Endothelial cell of umbilical vein (primary cell): ENCODE data around the gene CHRM2. TPM values are rescaled to one million over a fixed set of nuclear protein-coding genes. Genes with fewer than 3 reads are reported as not detected.

Experiments used
- BruUV-seq: library from RNA; stranded (reverse); fragments of 400-500 nt; replicated peaks from 2 replicates; lab custom pipeline; 2021; lab: Mats Ljungman, UMichigan
- CTCF ChIA-PET: fragments of 300-600, 350-600 bp; sonication (Branson Sonifier 250); formaldehyde crosslinking; loops from one replicate; lab custom pipeline; 2021; ENCODE audit warnings: antibody characterized with exemption, inconsistent platforms; lab: Charles Lee
- POLR2A ChIA-PET: fragments of 300-600, 350-600 bp; sonication (Branson Sonifier 250); formaldehyde crosslinking; loops from one replicate; lab custom pipeline; 2021; ENCODE audit warnings: antibody characterized with exemption, inconsistent platforms; lab: Charles Lee
- DNase-seq: peaks from one replicate; pipeline ENCODE4 v3.0.0-alpha.2; 2011; ENCODE audit warnings: low read depth, low spot score
- FAIRE-seq: peaks from 2 replicates; lab custom pipeline; 2011; peaks lifted over from hg19 to GRCh38; lab: Jason Lieb, UNC
- H2AFZ ChIP-seq: 2 replicates; pipeline ENCODE4 v1.6.0; 2012; ENCODE audit warnings: low read depth, low read length, control low read depth, inconsistent platforms
- H3K27ac ChIP-seq: 2 replicates; pipeline ENCODE4 v1.5.1; 2011; ENCODE audit warnings: low read depth, mild to moderate bottlenecking, control low read depth, low read length, moderate library complexity; ENCODE audit not compliant: insufficient read depth
- H3K27me3 ChIP-seq, 2 experiments: 2 replicates each; pipeline versions ENCODE4 v1.6.0 to v1.6.1; 2011; ENCODE audit warnings: low read length in 2 of 2, mixed read lengths in 1 of 2; ENCODE audit not compliant: control insufficient read depth in 2 of 2, insufficient read depth in 2 of 2
- H3K36me3 ChIP-seq, 2 experiments: 2 replicates in 1 of 2; 3 replicates in 1 of 2; pipeline ENCODE4 v1.5.1; 2011; ENCODE audit warnings: low read length in 2 of 2, mild to moderate bottlenecking in 1 of 2, moderate library complexity in 1 of 2; ENCODE audit not compliant: control insufficient read depth in 2 of 2, insufficient read depth in 2 of 2; ENCODE audit errors: extremely low read depth in 1 of 2
- H3K4me1 ChIP-seq: 3 replicates; pipeline ENCODE4 v1.5.1; 2011; ENCODE audit warnings: mild to moderate bottlenecking, low read length; ENCODE audit not compliant: control insufficient read depth, insufficient read depth; ENCODE audit errors: extremely low read depth
- H3K4me2 ChIP-seq: 2 replicates; pipeline ENCODE4 v1.6.1; 2011; ENCODE audit warnings: low read length, control low read depth, mixed read lengths; ENCODE audit not compliant: insufficient read depth
- H3K4me3 ChIP-seq, 3 experiments: fragments of 200-600 bp in 1 of 3; sonication (generic), shearing (Covaris generic) in 1 of 3; replicated peaks in 1 of 3; 2 replicates each; pipeline ENCODE4 v1.5.1; 2011 to 2016; ENCODE audit warnings: control low read depth in 3 of 3, low read length in 3 of 3, mild to moderate bottlenecking in 2 of 3, inconsistent platforms in 1 of 3, low read depth in 1 of 3, moderate library complexity in 1 of 3; ENCODE audit not compliant: insufficient read depth in 1 of 3
- H3K79me2 ChIP-seq: 2 replicates; pipeline ENCODE4 v1.6.0; 2012; ENCODE audit warnings: low read length, inconsistent platforms; ENCODE audit not compliant: control insufficient read depth, insufficient read depth
- H3K9ac ChIP-seq: replicated peaks from 2 replicates; pipeline ENCODE3; 2011; ENCODE audit warnings: low read length, control low read depth; ENCODE audit not compliant: insufficient read depth; ENCODE audit errors: extremely low read depth
- H3K9me1 ChIP-seq: replicated peaks from 3 replicates; pipeline ENCODE4 v1.6.0; 2011; ENCODE audit warnings: mild to moderate bottlenecking, low read length; ENCODE audit not compliant: control insufficient read depth, insufficient read depth; ENCODE audit errors: extremely low read depth
- H3K9me3 ChIP-seq: replicated peaks from 2 replicates; pipeline ENCODE4 v1.5.1; 2012; ENCODE audit warnings: low read length, inconsistent platforms; ENCODE audit not compliant: control insufficient read depth, insufficient read depth
- H4K20me1 ChIP-seq: replicated peaks from 2 replicates; pipeline ENCODE3; 2011; ENCODE audit warnings: mild to moderate bottlenecking, low read length; ENCODE audit not compliant: control insufficient read depth, insufficient read depth; ENCODE audit errors: extremely low read depth
- CTCF ChIP-seq, 2 donors: IDR thresholded peaks; 1 replicate in 1 of 2; 2 replicates in 1 of 2; pipeline ENCODE4 v1.5.1; 2011; ENCODE audit warnings: low read length in 2 of 2, mild to moderate bottlenecking in 2 of 2, moderate library complexity in 2 of 2, control low read depth in 1 of 2, inconsistent platforms in 1 of 2, low read depth in 1 of 2; ENCODE audit not compliant: insufficient read depth in 1 of 2; ENCODE audit errors: extremely low read depth in 1 of 2
- EZH2 ChIP-seq: IDR thresholded peaks from 2 replicates; pipeline ENCODE4 v1.6.1; 2012; ENCODE audit warnings: borderline replicate concordance, low read depth, mild to moderate bottlenecking, moderate library complexity, low read length, inconsistent platforms; ENCODE audit not compliant: severe bottlenecking
- FOS ChIP-seq: IDR thresholded peaks from 2 replicates; pipeline ENCODE4 v1.6.1; 2011; ENCODE audit warnings: mild to moderate bottlenecking, low read length, moderate library complexity, borderline replicate concordance; ENCODE audit not compliant: insufficient read depth
- GATA2 ChIP-seq: IDR thresholded peaks from 2 replicates; pipeline ENCODE4 v1.7.0; 2011; ENCODE audit warnings: low read depth, mild to moderate bottlenecking, moderate library complexity, mixed read lengths, low read length; ENCODE audit not compliant: insufficient read length, insufficient read depth
- JUN ChIP-seq: IDR thresholded peaks from 2 replicates; pipeline ENCODE4 v1.6.1; 2011; ENCODE audit warnings: borderline replicate concordance, low read depth; ENCODE audit not compliant: insufficient read length, insufficient read depth
- MAX ChIP-seq: IDR thresholded peaks from 2 replicates; pipeline ENCODE4 v1.6.1; 2011; ENCODE audit not compliant: insufficient read depth, insufficient read length
- MYC ChIP-seq: IDR thresholded peaks from one replicate; pipeline ENCODE4 v1.6.1; 2011; ENCODE audit warnings: mild to moderate bottlenecking, low read depth, low read length
- POLR2A ChIP-seq: IDR thresholded peaks from 2 replicates; pipeline ENCODE4 v1.6.1; 2012; ENCODE audit warnings: low read depth, mild to moderate bottlenecking, control low read depth, low read length
- POLR2AphosphoS5 ChIP-seq: IDR thresholded peaks from 2 replicates; pipeline ENCODE4 v1.6.1; 2012; ENCODE audit warnings: low read depth, mild to moderate bottlenecking, control low read depth, low read length, moderate library complexity; ENCODE audit not compliant: insufficient read depth
- dilution Hi-C: fragments of 300-500 bp; cut with MboI; formaldehyde crosslinking; loops from one replicate; pipeline ENCODE4 v1.15.0; 2019; ENCODE audit warnings: low sequenced_read_pairs; ENCODE audit not compliant: extremely low pct_ligation_motif_present
- intact Hi-C: fragments of 100-400 bp; cut with micrococcal nuclease; formaldehyde crosslinking; loops from one replicate; pipeline ENCODE4 v1.10.0; 2022
- polyA plus RNA-seq, 4 experiments: library from polyadenylated mRNA; depleted of rRNA in 3 of 4; stranded (reverse) in 3 of 4; unstranded in 1 of 4; fragments of >200 nt; gene quantifications; 2 replicates each; pipeline versions ENCODE4 v1.2.1 to v1.2.3, GENCODE V29; 2011 to 2012; ENCODE audit warnings: missing spikeins in 1 of 4
- total RNA-seq: library from RNA; stranded (reverse); gene quantifications from 2 replicates; pipeline ENCODE4 v1.2.3, GENCODE V29; 2021

Gene CHRM2
- total and polyA plus RNA-seq, 2 donors (not counting 3 experiments of a cell fraction or from before 2014, with no cell fraction given), result not detected

- H3K9me1 ChIP-seq, result no peaks in the 10 kb centered on the region
Measured at GRCh38 chr7:136950331-136950730, 81.9 kb downstream of the CHRM2 start.

More at GRCh38 chr7:136950331-136950730, 81.9 kb downstream of the CHRM2 start:
- Histone ChIP-seq H4K20me1 (no peaks in the 10 kb centered on the region), H3K9me3 (no peaks in the 10 kb centered on the region), H3K4me2 (no peak overlapping the region), H2AFZ (no peak overlapping the region), H3K36me3 (no peaks in the 10 kb centered on the region), H3K79me2 (no peaks in the 10 kb centered on the region), H3K4me1 (peaks cover 14% of the 10 kb centered on the region), H3K9ac (no peak overlapping the region), H3K27me3 (no peaks in the 10 kb centered on the region), H3K4me3 (no peak overlapping the region), H3K27ac (no peak overlapping the region)
- FAIRE-seq (no peak), DNase-seq (no peak)
- ChIA-PET CTCF (interaction anchor here (0.9 kb wide), 1 partner anchor 9 kb away, joined by 3 read pairs; no protein-coding TSS in a partner anchor), POLR2A (no interaction called here)
- no peak for TF ChIP-seq CTCF (IDR thresholded peaks at IDR 0.05; ENCODE audit: extremely low read depth in 1 of 2, insufficient read depth in 1 of 2, low read depth in 1 of 2, low read length in 2 of 2)
- no peak for TF ChIP-seq GATA2
- no peak for TF ChIP-seq MYC
- TF ChIP-seq EZH2, result no peak
- no peak for TF ChIP-seq POLR2AphosphoS5
- TF ChIP-seq MAX, result no peak
- TF ChIP-seq JUN, result no peak
- no peak for TF ChIP-seq FOS
- TF ChIP-seq POLR2A, result no peak
- no TSS peak for BruUV-seq
- dilution Hi-C loops (no loop called here), intact Hi-C loops (loop anchor here (10.0 kb wide), 1 partner anchor 1054 kb away; the partner anchor contains the start of gene CREB3L2)
